GM18907 (cell line): ENCODE data around the gene SFTPB.
A peak's percentile ranks its signal among the peaks of the same experiment; 100 is the strongest.
"Not testable (repeated sequence)": the region's sequence is repeated elsewhere in the genome, so short reads cannot be mapped to it uniquely, and the experiment has no call there.

Experiments
- ATAC-seq: cut with Tn5 transposase; IDR thresholded peaks from one replicate; pipeline ENCODE4 v1.9.1; 2021; ENCODE audit warnings: mild to moderate bottlenecking, moderate library complexity; ENCODE audit not compliant: unreplicated experiment

SFTPB gene

GRCh38 chr2:85659324-85659981 lies 8.5 kb downstream of the SFTPB start:
- no peak for ATAC-seq

- ATAC-seq = not testable (repeated sequence)
These were observed 10.6 kb downstream of the SFTPB start for GRCh38 chr2:85657399-85657798.

DNA sequence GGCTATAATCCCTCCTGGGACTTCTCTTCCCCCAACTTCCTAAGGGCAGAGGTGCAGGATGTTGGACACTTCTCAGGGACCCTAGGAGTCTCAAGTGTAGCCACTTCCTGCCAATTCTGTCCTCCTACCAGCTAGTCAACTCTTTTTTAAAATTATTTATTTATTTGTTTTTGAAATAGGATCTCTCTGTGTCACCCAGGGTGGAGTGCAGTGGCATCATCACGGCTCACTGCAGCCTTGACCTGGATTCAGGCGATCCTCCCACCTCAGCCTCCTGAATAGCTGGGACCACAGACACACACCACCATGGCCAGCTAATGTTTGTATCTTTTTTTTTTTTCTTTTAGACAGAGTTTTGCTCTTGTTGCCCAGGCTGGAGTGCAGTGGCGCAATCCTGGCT lies 11.5 kb downstream of the SFTPB start:
- no peak for ATAC-seq

GRCh38 chr2:85655961-85656417 lies 12.0 kb downstream of the SFTPB start:
- ATAC-seq = no peak

GRCh38 chr2:85653996-85654395 lies 14.0 kb downstream of the SFTPB start:
- no peak for ATAC-seq

GRCh38 chr2:85652056-85652455 lies 15.9 kb downstream of the SFTPB start:
- ATAC-seq = no peak

DNA sequence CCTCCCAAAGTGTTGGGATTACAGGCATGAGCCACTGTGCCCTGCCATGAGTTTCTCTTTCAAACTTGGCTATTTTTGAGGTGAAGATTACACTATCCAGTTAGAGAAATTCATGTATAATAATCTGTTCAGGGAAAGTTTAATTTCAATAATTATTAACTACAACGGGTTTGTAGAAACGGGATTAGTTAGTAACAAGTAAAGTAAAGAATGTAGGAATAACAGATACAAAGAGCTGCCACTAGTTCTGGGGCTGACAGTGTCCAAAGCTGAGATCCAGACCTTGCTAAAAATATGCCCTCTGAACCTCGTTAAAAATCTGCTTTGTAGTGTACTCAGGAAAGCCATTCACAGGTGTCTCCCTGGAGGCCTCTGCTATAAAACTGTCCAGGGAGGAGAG lies 16.9 kb downstream of the SFTPB start:
- ATAC-seq = no peak

DNA sequence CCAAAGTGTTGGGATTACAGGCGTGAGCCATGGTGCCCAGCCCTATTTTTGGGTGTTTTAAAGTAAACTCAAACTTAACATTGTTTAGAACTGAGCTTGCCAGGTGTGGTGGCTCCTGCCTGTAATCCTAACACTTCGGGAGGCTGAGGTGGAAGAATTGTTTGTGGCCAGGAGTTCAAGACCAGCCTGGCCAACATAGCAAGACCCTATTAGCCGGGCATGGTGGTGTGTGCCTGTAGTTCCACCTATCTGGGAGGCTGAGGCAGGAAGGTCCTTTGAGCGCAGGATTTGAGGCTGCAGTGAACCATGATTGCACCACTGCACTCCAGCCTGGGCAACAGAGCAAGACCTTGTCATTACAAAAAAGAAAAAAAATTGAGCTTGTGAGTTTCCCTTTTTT lies 17.5 kb downstream of the SFTPB start:
- no peak for ATAC-seq

- no peak for ATAC-seq
These were observed 18.5 kb downstream of the SFTPB start for GRCh38 chr2:85649201-85650190.

- no peak for ATAC-seq
These were observed 19.4 kb downstream of the SFTPB start for GRCh38 chr2:85648619-85649018.

DNA sequence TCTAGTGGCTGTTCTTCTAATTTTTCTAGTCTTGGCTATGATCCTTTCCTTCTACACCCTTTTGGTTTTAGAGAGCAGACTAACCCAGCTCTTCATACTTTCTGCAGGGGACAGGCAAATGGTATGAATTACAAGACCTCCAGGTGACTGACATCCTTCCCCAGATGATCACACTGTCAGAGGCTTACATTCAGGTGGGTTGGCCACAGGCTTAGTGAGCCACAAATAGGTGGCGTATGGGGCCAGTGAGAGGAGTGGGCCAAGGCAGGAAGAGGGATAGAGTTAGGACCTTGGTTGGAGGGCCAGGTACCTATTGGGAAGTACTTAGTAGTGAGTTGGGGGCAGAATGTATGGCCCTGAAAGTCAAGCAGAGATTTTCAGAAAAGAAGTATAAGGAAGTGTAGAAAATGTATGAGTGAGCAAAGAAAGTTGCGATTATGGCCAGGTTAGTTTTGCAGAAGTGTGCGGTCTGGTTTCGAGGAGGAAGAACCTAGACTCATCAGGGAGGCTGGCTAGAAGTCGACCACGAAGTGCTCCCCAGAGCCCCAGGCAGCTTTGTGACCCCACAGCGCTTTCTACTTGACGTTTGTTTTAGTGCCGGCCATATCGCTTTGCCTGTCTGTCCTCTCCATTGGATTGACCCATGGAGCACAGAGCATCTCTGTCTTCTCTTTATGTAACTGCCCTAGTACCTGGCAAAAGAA lies 20.0 kb downstream of the SFTPB start:
- no peak for ATAC-seq

GRCh38 chr2:85646166-85646565 lies 21.8 kb downstream of the SFTPB start:
- no peak for ATAC-seq

GRCh38 chr2:85644909-85645308 lies 23.1 kb downstream of the SFTPB start:
- no peak for ATAC-seq

DNA sequence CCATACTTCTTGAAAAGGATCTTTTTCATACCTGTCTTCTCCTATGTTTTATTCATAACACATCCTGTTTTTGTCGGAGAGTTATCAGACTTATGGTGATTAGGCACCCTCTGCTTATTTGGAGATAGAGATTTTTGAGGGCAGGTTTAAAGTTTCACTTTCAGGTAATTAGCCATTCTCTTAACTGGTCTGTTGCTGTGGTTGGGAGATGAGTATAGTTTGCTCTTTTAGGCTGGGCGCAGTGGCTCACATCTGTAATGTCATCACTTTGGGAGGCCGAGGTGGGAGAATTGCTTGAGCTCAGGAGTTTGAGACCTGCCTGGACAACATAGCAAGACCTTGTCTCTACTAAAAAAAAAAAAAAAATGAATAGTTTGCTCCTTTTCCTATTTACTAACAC lies 25.3 kb downstream of the SFTPB start:
- ATAC-seq = peak; percentile 75

DNA sequence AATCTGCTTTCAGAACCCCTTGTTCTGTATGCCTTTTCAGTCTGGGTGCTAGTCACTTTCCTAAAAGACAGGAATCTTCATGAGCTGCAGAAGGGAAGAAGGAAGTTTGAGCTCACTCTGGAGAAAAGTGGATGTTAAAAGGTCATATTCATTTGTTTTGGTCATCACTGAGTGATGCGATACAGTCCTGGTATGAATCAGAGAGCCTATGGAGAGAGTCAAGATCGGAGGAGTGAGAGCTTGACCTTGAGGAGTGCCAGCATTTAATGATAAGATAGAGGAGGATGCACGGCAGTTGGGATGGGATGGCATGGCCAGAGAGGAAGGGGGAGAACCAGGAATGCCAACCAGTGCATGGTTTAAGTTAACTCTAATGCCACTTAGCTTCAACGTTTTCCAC lies 32.4 kb downstream of the SFTPB start:
- ATAC-seq = no peak

DNA sequence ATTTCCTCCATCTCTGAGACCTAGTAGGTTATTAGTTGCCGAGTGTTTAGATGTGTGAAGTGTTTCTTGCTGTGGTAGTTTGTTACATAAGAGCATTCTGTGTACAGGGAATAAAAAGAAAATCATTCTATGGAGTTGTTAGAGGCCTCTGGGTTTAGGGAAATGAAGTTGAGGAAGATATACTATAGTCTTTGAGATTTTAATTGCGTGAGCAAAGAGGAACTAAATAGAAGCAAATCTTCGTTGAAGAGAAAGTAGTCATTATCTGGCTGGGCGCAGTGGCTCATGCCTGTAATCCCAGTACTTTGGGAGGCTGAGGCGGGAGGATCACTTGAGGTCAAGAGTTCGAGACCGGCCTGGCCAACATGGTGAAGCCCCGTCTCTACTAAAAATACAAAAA lies 33.0 kb downstream of the SFTPB start:
- ATAC-seq = no peak

DNA sequence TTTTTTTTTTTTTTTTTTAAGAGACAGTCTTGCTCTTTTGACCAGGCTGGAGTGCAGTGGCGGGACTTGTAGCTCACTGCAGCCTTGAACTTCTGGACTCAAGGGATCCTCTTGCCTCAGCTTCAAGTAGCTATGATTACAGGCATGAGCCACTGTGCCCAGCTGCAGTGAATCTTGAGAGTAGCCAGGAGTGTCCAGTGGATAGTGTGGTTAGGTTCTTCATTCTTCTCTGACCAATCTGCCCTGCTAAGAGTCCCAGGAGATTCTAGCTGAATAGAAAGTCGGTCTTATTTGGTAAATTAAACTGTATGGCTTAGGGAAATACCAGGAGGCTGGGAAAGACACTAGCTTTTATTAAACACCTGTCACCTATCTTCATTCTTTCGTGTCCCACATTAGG lies 36.7 kb downstream of the SFTPB start:
- ATAC-seq = no peak

GRCh38 chr2:85628658-85629057 lies 39.3 kb downstream of the SFTPB start:
- ATAC-seq = peak; percentile 74

- ATAC-seq = no peak
These were observed 44.0 kb downstream of the SFTPB start for GRCh38 chr2:85623991-85624390.

DNA sequence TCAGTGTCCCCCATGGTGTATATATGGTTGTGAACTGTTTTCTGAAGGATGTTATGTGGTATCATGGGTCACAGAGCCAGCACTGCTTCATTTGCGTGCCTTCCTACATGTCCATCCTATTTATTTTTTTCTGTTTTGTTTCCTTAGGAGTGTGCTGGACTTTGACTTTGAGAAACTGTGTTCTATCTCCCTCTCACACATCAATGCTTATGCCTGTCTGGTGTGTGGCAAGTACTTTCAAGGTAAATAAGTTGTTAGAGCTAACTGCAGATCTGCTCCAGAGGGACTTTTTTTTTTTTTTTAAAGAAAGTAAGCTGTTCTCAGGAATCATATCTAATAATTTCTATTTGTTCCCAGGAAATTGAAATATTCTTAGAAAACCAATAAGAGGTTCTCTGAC lies 46.7 kb downstream of the SFTPB start:
- no peak for ATAC-seq

GRCh38 chr2:85619617-85620016 lies 48.4 kb downstream of the SFTPB start:
- no peak for ATAC-seq
